Measurements from ENCODE around the gene SPIRE1. TPM values are rescaled to one million over a fixed set of nuclear protein-coding genes. Genes with fewer than 3 reads are reported as not detected.
"Not testable (repeated sequence)": the region's sequence is repeated elsewhere in the genome, so short reads cannot be mapped to it uniquely, and the experiment has no call there.

The SPIRE1 gene
- polyA plus RNA-seq, 3 donors: 3.6 to 9.1 (median 8.6) TPM

DNA sequence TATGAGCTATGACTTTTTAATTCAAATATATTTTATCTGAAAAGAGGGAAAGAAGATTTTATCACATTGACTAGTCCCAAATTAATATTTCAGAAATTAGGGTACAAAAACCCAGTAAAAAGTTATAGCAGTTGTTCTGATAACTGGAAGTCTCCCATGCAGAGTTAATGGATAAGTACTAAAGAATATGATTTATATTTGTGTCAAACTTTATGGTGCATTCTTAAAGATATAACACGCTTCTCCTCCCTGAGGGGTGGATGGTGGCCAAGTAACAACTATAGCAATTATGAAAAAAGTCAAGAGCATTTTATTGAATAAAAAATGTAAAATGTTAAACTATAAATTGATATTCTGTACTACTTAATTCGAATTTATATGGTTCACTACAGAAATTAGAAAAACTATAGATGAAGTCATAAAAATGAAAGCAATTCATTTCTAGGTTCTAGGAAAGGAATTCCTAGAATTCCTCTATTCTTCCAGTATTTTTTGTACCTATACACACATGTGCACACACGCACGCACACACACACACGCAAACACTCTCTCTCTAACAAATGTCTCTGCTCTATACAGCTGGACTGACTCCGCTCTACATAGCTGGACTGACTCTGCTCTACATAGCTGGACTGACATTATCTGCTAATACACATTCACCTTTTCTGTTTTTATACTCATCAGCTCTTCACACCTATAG, 138.9 kb downstream of the SPIRE1 start:
- no peak overlapping the region for H3K27ac ChIP-seq (ENCODE audit: low read depth, low read length)
- 86 to 96% (median 91%) methylated on average over 6 of the region's 6 CpGs for WGBS, 3 donors

DNA sequence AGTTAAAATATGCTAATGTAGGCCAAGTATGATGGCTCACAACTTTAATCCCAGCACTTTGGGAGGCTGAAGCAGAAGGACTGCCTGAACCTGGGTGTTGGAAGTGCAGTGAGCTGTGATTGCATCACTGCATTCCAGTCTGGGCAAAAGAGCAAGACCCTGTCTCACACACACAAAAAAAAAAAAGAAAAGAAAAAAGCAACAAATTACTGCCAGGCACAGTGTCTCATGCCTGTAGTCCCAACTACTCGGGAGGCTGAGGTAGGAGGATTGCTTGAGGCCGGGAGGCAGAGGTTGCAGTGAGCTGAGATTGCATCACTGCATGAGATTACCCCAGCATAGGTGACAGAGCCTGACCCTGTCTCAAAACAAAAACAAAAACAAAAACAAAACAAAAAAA, 139.6 kb downstream of the SPIRE1 start:
- 90 to 96% (median 92%) methylated on average over 2 of the region's 2 CpGs for WGBS, 3 donors
- H3K27ac ChIP-seq (ENCODE audit: low read depth, low read length): no peak overlapping the region

DNA sequence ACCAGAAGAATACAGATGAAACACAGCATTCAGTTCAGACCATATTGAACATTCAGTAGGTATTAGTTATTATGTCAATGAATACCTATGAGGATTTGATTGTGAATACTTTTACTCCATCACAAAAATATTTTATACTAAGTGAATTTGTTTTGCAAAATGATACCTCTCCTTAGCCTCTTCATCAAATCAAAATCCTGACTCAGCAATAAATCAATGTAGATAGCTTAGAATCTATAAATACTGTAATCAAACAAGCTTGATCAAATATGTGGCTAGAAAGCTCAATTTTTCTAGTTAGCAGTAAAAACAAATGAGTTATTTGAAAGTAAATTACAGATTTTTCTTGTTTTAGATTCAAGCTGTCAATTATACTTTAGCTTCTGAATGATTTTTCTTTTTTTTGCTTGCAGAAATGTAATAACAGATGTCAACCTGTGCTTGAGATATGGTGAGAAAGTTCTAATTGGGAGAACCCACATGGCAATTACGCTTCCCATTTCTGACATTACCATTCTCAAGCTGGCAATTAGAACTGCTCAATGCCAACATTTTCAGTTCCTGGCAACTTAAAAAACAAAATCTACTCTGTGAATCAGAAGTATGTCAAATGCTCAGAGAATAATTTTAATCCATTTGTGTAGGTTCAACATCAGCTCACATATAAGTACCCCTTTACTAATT, 140.6 kb downstream of the SPIRE1 start:
- no peak overlapping the region for H3K27ac ChIP-seq (ENCODE audit: low read depth, low read length)
- 92 to 97% (median 97%) methylated on average over 1 of the region's 1 CpG for WGBS, 3 donors

DNA sequence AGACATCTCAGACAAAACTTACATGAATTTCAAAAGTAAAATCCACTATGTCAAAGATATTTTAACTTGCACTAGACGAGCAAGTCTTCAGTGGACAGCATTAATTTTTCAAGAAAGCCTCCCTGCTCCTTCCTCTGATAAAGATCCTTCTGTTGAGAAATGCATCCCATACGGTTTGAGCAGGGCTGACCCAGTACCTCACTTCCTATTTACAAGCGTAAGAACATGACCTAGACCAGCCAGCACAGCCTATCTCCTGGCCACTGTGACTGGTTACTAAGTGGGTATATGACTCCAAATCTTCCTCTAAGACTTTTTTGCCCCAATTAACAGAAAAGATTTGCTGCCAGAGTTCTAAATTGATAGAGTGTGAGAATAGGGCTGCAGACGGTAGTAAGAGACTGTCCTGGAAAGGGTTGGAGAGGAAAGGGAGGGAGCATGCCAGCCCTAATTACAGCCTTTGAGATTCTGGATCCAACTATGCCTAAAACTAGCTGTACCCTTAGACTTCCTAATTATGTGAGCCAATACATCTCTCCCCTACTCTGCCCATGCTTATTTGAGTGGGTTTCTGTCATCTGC, 141.8 kb downstream of the SPIRE1 start:
- WGBS, 3 donors: 44 to 76% (median 57%) methylated on average over 4 of the region's 4 CpGs
- no peak overlapping the region for H3K27ac ChIP-seq (ENCODE audit: low read depth, low read length)

DNA sequence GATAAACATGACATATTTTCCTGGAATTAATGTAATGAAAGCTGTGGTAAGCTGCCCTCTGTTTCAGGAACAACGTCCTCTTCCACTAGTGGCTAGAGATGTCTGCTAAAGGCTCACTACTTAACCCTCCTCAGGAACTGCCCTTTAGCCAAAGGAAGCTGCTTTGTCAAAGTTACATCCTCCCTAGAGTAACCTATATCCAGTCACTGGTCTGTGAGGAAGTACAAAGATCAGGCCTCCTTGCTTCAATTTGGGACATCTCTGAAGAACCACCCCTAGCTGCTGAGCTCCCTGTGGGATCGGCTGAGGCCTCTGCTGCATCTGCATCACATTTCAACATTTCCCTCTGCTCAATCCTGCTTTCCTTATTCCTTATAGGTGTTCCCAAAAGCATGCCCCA, 142.4 kb downstream of the SPIRE1 start:
- no peak overlapping the region for H3K27ac ChIP-seq (ENCODE audit: low read depth, low read length)

DNA sequence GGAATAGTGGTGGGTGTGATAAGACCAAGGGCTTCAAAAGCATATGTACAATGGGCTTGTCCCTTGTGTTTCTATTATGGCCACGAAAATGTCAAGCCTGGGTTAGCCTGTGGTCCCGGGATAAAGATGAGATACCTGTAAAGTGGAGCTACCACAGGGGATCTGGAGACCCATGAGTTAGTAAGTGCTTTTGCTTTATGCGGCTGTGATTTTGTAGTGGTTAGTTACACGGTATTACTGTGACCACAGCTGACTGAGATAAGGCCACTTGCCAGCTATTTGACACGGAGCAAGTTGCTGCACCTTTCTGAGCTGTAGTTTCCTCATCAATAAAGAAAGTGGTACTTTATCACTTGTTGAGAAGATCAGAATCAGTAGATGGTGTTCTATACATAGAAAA, 150.9 kb downstream of the SPIRE1 start:
- 92 to 95% (median 93%) methylated on average over 5 of the region's 5 CpGs for WGBS, 3 donors
- no peak overlapping the region for H3K27ac ChIP-seq (ENCODE audit: low read depth, low read length)

More for the DNA sequence above, 142.4 kb downstream of the SPIRE1 start:
- WGBS, 3 donors: 53 to 82% (median 53%) methylated on average over 2 of the region's 2 CpGs

DNA sequence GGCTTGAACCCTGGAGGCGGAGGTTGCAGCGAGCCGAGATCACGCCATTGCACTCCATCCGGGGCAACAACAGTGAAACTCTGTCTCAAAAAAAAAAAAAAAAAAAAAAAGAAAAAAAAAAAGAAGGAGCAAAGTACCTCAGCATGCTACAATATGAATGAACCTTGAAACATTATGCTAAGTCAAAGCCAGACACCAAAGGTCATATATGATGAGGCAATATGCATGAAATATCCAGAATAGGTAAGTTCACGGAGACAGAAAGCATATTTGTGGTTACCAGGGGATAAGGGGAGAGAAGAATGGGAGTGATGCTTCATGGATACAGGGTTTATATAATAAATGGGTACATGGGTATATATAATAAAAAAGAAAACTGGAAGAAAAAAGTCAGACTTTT, 156.9 kb downstream of the SPIRE1 start:
- WGBS, 3 donors: 96 to 97% (median 96%) methylated on average over 6 of the region's 6 CpGs
- no peak overlapping the region for H3K27ac ChIP-seq (ENCODE audit: low read depth, low read length)

DNA sequence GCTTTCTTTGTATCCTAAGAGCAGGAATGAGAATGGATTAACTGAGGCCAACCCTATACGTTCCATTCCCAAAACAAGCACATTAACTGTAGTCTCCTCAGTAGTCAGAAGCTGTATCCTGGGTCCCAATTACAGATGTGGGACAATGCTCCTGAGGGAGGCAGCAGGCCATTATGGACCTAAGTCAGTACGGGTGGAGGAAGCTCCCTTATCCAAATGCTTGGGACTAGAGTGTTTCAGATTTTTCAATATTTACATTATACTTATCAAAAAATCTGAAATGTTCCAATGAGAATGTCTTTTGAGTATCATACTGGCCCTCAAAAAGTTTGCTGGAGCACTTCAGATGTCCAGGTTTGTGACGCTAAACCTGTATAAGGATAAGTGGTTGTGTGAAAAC, 160.1 kb downstream of the SPIRE1 start:
- H3K27ac ChIP-seq (ENCODE audit: low read depth, low read length): no peak overlapping the region
- 89 to 95% (median 94%) methylated on average over 3 of the region's 3 CpGs for WGBS, 3 donors

DNA sequence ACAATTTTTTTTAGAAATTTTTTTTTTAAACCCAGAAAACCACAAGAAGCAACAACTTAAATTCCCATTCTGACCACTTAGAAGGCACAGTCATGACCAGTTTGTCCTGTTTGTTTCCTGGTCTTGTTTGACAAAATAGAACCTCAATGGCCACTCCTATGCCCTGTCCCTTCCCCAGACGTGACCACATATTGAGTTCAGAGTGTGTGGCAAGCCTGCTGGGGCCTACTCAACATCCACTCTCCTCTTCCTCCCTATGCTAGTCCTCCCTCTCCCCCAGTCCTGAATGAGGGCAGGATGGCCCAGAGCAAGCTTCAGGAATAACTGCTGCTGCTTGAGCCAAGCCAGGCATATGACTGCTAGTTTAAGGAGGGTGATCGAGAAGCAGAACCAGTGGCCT, 160.6 kb downstream of the SPIRE1 start:
- H3K27ac ChIP-seq (ENCODE audit: low read depth, low read length): no peak overlapping the region
- 77 to 95% (median 84%) methylated on average over 2 of the region's 2 CpGs for WGBS, 3 donors

DNA sequence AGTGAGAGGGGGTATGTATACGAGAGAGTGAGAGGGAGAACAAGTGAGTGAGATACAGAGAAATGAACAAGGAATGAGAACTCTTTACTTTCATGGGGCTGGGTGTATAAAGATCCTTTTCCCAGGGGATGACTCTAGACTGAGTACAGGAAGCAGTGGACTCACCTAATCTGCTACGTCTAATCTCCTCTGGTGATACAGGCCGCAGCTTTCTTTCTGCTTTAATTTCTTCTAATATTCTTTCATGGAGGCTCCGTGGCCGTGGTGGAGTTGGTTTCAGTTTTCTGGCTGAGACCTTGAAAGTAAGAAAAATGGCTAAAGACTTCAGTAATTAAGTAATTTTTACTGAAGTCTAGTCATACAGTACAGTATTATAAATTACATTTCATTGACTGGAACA, 165.0 kb downstream of the SPIRE1 start:
- 85 to 95% (median 93%) methylated on average over 5 of the region's 5 CpGs for WGBS, 3 donors
- no peak overlapping the region for H3K27ac ChIP-seq (ENCODE audit: low read depth, low read length)

DNA sequence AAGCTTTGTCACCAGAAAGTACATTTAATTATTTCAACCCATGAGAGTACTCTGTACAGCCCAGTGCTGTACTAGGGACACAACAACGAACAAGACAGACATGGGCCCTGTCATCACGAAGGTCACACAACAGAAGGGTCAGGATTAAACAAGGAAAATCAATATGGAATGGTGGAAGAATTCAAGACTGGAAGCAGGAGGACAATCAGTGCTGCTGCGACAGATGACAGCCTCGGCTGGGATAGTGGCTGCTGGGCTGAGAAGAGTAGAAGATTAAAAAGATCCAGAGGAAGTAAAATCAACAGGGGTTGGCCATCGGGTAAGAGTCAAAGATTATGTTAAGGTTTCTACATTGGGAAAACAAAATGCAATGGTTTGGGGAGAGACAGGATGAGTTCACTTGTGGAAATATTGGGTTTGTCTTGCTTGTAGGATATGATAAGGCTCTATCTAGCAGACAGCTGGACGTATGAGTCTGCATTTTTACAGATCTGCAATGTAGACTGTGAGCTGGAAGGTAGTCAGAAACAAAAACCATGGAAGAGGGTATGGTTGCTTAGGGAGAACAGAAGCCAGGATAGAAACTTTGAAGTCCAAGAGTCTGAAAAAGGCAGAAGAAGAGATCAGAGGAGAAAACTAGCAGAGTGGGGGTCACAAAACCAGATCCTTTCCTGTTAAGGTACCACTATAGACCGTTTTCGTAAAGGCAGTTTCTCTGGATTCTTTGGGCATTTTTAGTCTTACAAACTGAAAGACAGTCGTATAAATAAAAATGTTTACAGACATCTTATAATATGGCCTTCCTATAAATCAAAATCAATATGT, 166.1 kb downstream of the SPIRE1 start:
- 82 to 89% (median 87%) methylated on average over 9 of the region's 9 CpGs for WGBS, 3 donors
- H3K27ac ChIP-seq (ENCODE audit: low read depth, low read length): no peak overlapping the region

DNA sequence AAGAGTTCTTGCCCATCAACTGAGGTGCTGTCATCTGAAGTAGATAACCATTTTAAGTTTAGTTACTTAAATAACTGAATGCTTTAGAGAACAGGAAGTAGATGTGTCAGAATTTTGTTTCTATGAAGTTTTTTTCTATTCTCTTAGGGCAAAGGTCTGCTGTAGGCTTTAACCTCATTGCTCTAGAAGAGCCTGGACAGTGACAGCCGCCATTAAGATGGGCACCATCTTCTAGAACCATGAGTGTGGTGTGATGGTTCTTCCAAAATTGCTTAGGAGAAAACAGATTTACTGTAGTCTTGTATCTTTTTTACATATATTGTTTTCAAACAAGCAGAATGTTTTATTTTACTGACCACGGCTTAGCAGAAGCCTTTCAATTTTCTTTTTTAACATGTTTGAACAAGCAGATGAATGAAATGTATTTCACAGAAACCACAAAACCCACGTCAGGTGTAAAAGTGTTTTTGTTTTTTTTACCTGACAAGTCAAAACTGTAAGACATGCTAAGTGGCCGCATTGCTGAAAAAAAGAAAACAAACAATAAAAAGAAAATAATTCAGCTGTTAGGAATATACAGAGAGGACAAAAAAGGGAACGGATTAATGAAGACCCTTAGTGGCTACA, 172.3 kb downstream of the SPIRE1 start:
- WGBS, 3 donors: 89 to 95% (median 89%) methylated on average over 5 of the region's 5 CpGs
- H3K27ac ChIP-seq (ENCODE audit: low read depth, low read length): no peak overlapping the region

DNA sequence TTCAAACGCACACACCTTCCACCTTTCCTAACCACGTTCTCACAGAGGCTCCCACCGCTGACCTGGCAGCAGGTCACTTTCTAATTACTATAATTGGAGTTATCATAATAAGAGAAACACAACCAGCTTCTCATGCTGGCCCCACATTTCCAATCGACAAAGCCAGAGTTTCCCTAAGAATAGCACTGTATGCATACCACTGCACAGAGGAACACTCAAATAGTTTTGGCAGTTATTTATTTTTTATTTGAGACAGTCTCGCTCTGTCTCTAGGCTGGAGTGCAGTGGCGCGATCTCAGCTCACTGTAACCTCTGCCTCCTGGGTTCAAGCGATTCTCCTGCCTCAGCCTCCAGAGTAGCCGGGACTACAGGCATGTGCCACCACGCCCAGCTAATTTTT, 176.0 kb downstream of the SPIRE1 start:
- WGBS, 3 donors: 93 to 95% (median 95%) methylated on average over 10 of the region's 10 CpGs
- H3K27ac ChIP-seq (ENCODE audit: low read depth, low read length): not testable (repeated sequence)

DNA sequence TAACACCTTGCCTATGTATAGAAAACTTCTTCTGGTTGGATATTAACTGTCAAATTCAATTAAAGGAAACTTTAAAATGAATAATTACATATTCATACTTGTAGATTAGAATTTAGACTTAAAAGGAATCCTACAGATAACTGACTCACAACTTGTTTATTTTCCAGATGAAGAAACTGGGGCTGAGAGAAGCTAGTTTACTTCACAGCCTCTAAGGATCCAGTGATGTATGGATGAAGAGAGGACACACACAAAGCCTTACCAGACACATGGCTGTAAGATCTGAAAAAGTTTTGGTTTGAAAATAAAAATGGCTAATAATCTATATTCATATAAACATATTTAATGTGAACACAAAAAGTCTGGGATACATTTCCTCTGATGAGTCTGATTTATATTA, 177.9 kb downstream of the SPIRE1 start:
- no peak overlapping the region for H3K27ac ChIP-seq (ENCODE audit: low read depth, low read length)

DNA sequence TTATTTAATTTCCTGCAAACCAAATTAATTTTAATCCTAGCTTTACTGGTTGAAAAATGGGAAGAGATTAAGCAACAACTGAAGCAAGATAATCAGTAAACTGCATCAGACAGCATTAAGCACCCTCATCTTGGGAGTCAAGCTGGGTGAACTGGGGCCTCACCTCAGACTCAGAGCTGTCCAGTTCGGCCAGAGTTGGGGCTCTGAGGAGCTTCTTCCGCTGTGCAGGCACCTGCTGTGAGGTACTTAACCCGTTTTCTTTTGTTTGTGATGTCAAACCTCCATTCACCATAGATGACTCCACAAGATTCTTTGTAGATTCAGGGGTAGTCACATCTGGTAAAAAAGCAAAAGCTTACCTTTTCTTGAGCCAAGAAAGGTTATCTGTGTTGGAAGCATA, 178.4 kb downstream of the SPIRE1 start:
- no peak overlapping the region for H3K27ac ChIP-seq (ENCODE audit: low read depth, low read length)
- WGBS, 3 donors: 86 to 92% (median 88%) methylated on average over 3 of the region's 3 CpGs

DNA sequence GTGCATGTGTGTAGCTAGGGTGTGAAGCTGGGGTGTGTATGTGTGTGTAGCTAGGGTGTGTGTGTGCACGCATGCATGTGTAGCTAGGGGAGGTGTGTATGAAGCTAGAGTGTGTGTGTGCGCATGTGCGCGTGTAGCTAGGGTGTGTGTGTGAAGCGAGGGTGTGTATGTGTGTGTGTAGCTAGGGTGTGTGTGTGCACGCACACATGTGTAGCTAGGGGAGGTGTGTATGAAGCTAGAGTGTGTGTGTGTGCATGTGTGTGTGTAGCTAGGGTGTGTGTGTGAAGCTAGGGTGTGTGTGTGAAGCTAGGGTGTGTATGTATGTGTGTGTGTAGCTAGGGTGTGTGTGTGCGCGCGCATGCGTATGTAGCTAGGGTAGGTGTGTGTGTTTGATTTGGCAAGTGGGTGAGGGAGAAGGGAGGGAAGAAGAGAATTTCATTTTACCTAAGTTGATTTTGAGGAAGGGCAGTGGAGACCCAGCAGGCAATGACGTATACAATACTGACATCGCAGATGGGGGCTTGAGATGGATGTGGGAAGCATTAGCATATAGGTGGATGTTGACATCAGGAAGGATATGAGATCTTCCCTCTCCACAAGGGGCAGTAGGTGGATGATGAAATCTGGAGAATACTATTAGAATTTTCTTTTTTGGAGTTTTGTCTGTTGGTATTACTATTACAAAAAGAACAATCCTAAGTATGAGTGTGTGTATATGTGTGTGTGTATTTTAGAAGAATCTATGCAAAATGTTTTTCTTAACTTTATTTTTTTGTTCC, 179.4 kb downstream of the SPIRE1 start:
- 91 to 97% (median 96%) methylated on average over 12 of the region's 12 CpGs for WGBS, 3 donors
- H3K27ac ChIP-seq (ENCODE audit: low read depth, low read length): no peak overlapping the region

DNA sequence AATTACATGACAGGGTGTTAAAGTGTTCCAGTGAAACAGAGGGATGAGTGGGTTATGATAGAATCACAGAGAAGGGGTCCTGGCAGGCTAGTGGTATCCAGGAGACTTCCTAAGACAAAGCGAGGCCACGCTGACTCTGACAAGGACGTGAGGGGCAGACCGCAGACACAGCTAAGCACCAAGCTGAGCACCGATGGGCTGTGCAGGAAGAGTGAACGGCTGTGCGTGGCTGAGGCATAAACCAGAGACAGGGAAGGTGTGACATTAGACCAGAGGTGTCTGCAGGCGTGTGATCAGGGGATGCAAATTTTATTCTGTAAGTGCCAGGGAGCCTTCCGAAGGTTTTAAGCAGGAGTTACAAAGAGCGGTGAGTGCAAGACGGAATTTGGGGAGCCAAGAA, 180.3 kb downstream of the SPIRE1 start:
- H3K27ac ChIP-seq (ENCODE audit: low read depth, low read length): no peak overlapping the region
- WGBS, 3 donors: 91 to 97% (median 93%) methylated on average over 11 of the region's 11 CpGs

DNA sequence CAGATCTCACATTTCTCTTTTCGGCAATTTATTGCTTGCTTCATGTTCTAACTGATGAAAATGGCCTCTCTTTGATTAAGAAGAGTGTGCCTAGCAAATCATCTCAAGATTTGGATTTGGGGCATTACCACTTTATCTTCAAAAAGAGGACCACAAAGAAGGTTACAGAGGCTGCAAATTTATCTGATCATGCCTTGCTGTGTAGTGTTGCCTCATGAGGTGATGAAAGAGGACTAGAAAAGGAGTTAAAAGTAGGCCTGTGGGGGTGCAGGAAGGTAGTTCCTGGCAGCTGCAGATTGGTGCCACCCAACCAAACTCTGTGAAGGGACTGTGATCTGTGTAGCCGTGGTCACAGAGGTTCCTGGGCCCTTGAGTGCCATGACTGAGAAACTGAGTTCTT, 181.0 kb downstream of the SPIRE1 start:
- WGBS, 3 donors: 85 to 91% (median 88%) methylated on average over 2 of the region's 2 CpGs
- no peak overlapping the region for H3K27ac ChIP-seq (ENCODE audit: low read depth, low read length)
